GM12801 (cell line): Measurements from ENCODE around the gene ATXN7L2.

Source experiments
- CTCF ChIP-seq: IDR thresholded peaks from one replicate; pipeline ENCODE4 v1.5.1; 2011; ENCODE audit warnings: control low read depth; ENCODE audit not compliant: insufficient read length; ENCODE audit errors: extremely low read depth

ATXN7L2 gene

GRCh38 chr1:109539676-109540075 is 56.0 kb downstream of the ATXN7L2 start, which contains the start of gene GPR61:
GPR61 (plus strand) TSS chr1:109539872; CDS start chr1:109543023, 3,151 bp downstream.
- no peak for TF ChIP-seq CTCF

- TF ChIP-seq CTCF: no peak
Observed at GRCh38 chr1:109541102-109541501, 57.4 kb downstream of the ATXN7L2 start.
